Kidney epithelial cell (primary cell): ENCODE measurements around the gene IGSF9. TPM values are rescaled to one million over a fixed set of nuclear protein-coding genes. Genes with fewer than 3 reads are reported as not detected.

Experiments
- DNase-seq: peaks from one replicate; pipeline ENCODE4 v3.0.0-alpha.2; 2010; ENCODE audit warnings: low read depth
- H3K27me3 ChIP-seq: 2 replicates; pipeline ENCODE4 v1.6.0; 2011; ENCODE audit warnings: low read length; ENCODE audit not compliant: control insufficient read depth, insufficient read depth
- H3K36me3 ChIP-seq: 2 replicates; pipeline ENCODE4 v1.5.1; 2011; ENCODE audit warnings: low read length; ENCODE audit not compliant: control insufficient read depth, insufficient read depth
- H3K4me3 ChIP-seq: 2 replicates; pipeline ENCODE4 v1.5.1; 2011; ENCODE audit warnings: low read depth, mild to moderate bottlenecking, control low read depth, low read length
- CTCF ChIP-seq: IDR thresholded peaks from 2 replicates; pipeline ENCODE4 v1.5.1; 2011; ENCODE audit warnings: mild to moderate bottlenecking, moderate library complexity, low read length, control low read depth, inconsistent platforms; ENCODE audit not compliant: insufficient read depth, poor library complexity, severe bottlenecking
- total RNA-seq: library from RNA; depleted of rRNA; stranded (reverse); fragments of >200 nt; gene quantifications from 2 replicates; pipeline ENCODE4 v1.2.3, GENCODE V29; 2015

The IGSF9 gene
- total RNA-seq, 1 donor from 2014 or later: 1.7 TPM

GRCh38 chr1:159970932-159971342 lies 25.5 kb upstream of the IGSF9 start:
- DNase-seq: no peak
- H3K4me3 ChIP-seq: no peak overlapping the region
- H3K36me3 ChIP-seq: no peaks in the 10 kb centered on the region
- TF ChIP-seq CTCF: no peak
- H3K27me3 ChIP-seq: no peaks in the 10 kb centered on the region

- Histone ChIP-seq H3K27me3 (peaks cover 4% of the 10 kb centered on the region), H3K4me3 (no peak overlapping the region), H3K36me3 (no peaks in the 10 kb centered on the region)
- no peak for TF ChIP-seq CTCF
- DNase-seq: no peak
Observed at GRCh38 chr1:159968901-159969300, 23.5 kb upstream of the IGSF9 start.

GRCh38 chr1:159965263-159965662 lies 19.9 kb upstream of the IGSF9 start:
- H3K36me3 ChIP-seq: no peaks in the 10 kb centered on the region
- no peak for TF ChIP-seq CTCF
- no peak overlapping the region for H3K4me3 ChIP-seq
- no peak for DNase-seq
- H3K27me3 ChIP-seq: peaks cover 6% of the 10 kb centered on the region

- H3K36me3 ChIP-seq: no peaks in the 10 kb centered on the region
- no peak for DNase-seq
- H3K4me3 ChIP-seq: no peak overlapping the region
- TF ChIP-seq CTCF: no peak
- peaks cover 7% of the 10 kb centered on the region for H3K27me3 ChIP-seq
Observed at GRCh38 chr1:159964144-159964543, 18.7 kb upstream of the IGSF9 start.

GRCh38 chr1:159962176-159962575 lies 16.8 kb upstream of the IGSF9 start:
- TF ChIP-seq CTCF: no peak
- H3K27me3 ChIP-seq: peaks cover 8% of the 10 kb centered on the region
- H3K4me3 ChIP-seq: no peak overlapping the region
- H3K36me3 ChIP-seq: no peaks in the 10 kb centered on the region
- no peak for DNase-seq

GRCh38 chr1:159961636-159962035 lies 16.2 kb upstream of the IGSF9 start:
- Histone ChIP-seq H3K4me3 (no peak overlapping the region), H3K36me3 (no peaks in the 10 kb centered on the region), H3K27me3 (peaks cover 8% of the 10 kb centered on the region)
- DNase-seq: no peak
- TF ChIP-seq CTCF: no peak
